Stimulated activated CD4-positive, alpha-beta T cell treated with anti-CD3 and anti-CD28 coated beads, Interleukin-15, amount 100 ng/mL, for 48 hours (primary cell): ENCODE data around the gene PRSS12.
"Not testable (repeated sequence)": the region's sequence is repeated elsewhere in the genome, so short reads cannot be mapped to it uniquely, and the experiment has no call there.

ENCODE experiments used
- DNase-seq, 2 donors: peaks; one replicate each; pipeline ENCODE4 v3.0.0-alpha.2; 2020; ENCODE audit warnings: low read depth in 2 of 2

Gene PRSS12

DNA sequence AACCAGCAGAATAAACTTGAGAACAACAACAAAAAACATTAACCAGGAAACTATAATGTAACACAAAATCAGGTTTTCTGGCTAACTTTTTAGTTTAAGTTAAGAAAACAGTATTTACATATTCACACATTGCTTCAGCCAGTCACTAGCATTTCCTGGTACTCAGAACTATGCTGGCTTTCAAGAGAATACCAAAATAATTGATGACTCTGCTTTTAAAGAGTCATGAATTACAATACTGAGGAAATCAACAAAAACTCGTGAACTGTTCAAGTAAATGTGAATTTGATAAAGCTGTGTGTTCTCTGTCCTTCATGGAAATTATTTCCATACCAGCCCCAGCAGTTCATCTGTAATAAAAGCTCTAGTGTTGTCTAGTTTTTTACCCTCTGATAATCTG, 27.4 kb downstream of the PRSS12 start:
- DNase-seq = no peak

DNA sequence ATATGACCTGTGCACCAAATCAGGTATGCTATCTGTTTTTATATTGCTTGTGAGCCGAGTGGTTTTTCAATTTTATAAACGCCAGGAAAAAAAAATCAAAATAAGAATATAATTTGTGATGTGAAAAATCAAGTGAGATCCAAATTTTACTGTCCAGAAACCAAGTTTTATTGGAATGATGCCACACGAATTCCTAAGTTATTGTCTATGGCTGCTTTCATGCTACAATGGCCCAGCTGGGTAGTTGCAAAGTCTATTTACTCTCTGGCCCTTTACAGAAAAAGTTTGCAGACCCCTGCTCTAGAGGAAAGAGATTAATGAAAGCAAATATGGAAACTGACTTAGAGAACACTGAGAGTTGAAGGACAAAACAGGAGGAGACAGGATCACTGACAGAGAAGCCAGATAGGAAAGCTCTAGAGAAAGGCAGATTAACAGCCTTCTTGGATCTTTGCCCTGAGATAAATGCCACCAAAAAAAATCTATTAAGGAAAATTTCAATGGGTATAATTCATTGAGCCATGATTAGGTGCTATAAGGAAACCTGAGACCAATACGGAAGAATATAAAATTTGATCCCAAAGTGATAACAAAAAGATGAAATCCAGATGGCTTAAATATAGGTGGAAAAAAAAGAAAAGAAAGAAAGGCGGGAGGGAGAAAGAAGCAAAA, 29.8 kb downstream of the PRSS12 start:
- no peak for DNase-seq

DNA sequence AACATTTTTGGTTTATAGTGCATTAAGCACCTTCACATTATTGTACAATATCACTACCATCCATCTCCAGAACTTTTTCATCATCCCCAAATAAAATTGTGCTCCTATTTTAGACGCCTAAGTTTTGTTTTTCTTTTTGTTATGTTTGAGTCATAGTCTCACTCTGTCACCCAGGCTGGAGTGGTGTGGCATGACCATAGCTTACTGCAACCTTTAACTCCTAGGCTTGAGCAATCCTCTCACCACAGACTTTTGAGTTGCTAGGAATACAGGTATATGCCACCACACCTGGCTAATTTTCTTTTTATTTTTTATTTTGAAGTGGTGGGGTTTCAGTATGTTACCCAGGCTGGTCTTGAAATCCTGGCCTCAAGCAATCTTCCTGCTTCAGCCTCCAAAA, 33.9 kb downstream of the PRSS12 start:
- DNase-seq = no peak

DNA sequence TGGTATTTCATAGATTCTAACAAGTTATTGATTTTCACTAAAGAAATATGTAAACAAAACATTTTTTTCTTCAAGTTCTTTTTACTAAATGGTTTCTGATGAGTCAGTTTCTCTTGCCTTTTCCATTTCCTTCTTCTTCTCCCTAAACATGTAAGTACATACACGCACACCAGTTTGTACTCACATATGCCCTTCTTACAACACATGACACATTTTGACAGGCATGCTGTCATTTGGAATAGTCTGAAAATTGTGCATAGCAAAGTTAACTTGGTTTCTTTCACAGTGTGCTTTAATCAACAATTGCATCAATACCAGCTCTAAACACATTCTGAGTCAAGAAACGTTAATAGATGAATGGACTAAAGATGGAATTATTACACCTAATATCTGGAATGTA, 35.1 kb downstream of the PRSS12 start:
- DNase-seq = no peak

DNA sequence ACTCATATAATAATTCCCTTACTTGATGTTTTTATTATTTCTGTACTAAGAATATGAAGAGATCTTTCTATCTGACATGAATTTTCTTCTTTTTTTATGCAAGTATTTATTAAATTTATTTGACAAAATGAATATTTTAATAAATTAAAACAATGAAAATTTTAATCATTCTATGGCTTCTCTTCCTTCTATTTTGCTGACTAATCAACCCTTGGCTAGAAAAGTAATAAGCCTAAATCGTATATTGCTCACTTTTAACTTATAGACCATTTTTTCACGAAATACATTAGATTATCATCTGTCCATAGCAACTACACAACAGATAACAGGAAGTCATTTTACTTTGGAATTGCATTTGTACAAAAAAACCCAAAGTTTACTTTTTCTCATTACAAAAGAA, 38.6 kb downstream of the PRSS12 start:
- DNase-seq = no peak

DNA sequence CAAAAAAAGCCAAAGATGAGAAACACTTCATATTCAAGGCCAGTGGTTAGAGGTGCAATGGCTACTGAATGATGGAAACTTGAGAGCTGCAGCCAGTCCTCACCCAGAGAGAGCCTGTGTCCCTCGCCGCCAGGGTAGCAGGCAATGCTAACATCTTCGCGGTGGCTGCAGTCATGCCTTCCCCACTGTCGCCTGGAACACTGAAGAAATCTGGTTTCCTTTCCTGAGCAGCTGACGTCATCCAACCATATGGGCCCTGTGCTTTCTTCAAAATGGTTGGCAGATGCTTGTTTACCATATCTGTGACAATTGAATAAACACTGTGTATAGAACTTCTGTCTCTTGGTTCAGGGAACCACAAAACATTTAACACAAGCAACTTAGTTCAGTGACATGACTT, 39.7 kb downstream of the PRSS12 start:
- DNase-seq = no peak

DNA sequence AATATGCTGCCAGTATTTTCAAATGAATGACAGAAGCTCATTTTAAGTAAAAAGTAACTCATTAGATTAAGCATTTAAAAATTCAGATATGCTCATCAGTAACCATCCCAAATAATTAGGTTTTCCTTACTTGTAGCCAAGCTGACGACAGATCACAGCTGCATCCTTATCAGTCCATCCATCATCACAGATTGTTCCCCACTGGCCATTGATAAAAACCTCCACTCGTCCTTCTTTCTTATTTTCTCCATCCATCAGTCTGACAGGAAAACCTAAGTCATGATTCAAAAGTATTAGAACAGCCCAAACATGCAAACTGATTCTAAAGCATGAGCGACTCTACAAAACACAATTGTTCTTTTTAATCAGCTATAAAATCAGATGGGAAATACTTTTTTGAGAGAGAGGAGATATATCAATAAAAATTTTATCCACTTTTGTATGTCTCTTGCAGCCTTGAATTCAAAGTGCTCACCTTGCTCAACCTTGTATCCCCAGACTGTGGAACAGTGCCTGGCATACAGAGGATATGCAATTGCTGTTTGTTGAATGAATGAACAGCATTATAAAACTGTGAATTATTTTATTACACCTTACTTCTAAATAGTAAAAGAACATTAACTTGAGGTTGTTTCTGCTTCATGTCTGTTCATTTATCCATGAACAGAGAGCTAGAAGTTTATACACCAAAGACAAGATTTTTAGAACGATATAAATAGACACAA, 44.3 kb downstream of the PRSS12 start:
- DNase-seq = no peak

DNA sequence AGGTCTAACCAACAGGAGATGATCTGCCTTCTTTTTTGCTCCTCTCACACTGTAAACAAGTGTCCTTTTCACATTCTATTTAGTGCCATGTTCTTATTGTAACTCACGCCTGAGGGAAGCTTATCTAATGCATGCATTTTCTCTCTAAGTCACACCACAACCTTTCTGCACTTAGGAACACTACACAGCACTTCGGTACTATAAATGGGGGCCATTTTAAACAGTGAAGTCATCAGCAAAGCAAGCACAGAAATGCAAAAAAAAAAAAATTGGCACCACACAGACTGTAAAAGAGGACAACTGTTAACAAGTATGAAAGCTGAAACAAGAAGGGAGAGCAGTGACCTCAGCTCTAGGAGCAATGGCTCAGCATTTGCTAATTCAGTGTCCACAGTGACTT, 45.2 kb downstream of the PRSS12 start:
- DNase-seq = no peak

DNA sequence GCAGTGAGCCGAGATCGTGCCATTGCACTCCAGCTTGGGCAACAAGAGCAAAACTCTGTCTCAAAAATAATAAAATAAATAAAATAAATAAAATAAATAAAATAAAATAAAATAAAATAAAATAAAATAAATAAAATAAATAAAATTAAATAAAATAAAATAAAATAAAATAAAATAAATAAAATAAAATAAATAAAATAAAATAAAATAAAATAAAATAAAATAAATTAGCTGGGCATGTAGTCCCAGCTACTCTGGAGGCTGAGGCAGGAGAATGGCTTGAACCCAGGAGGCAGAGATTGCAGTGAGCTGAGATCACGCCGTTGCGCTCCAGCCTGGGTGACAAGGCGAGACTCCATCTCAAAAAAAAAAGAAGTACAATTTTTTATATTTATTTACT, 53.2 kb downstream of the PRSS12 start:
- DNase-seq = not testable (repeated sequence)

DNA sequence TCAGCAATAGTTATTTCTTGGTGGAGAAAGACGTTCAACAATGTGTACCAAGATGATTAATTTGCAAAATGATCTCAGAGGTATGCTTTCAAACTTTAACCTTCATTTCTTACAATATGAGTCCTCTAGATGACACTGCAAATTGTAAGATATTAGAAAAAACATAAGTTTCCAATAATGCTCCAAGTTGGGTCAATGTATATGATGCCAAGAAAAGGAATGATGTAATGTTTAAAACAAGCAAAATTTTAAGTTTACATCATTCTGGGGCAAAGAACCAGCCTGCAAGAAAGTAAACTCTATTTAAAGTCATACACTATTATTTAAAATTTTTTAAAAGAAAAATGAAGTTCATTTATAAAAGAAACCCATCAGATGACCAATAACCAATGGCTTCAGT, 56.1 kb downstream of the PRSS12 start:
- DNase-seq = no peak

DNA sequence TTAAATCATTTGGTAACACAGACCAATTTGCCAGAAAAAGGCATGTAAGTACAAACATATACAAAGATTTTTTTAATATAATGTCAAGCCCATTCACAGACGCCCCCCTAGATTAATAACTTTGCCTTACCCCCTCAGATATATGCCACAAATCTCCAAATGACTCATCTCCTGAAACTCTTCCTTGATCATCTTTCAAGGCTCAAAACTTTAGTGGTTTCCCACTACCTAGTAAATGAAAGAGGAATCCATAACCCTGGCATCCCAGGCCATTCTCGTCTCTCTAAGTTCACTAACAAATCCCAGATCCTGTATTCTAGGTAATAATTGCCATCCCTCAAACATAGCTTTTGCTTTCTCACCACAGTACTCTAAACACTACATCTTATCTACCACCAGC, 61.9 kb downstream of the PRSS12 start:
- DNase-seq = no peak

DNA sequence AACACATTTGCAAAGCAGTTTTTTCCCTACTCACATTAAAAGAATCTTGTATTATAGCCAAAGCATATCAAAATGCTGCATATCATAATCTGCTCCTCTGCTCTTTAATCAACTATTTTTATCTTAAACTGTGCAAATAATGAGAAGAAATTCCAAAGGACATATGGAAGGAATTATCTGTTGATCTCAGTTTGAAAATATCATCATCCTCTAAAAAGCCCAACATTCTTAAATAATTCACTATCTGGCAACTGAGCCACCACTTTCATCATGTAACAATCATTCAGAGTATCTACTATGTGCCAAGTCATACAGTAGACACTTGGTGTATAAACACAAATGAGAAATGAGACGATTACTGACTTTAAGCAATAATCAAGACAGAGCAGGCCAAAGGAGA, 63.0 kb downstream of the PRSS12 start:
- DNase-seq = no peak

DNA sequence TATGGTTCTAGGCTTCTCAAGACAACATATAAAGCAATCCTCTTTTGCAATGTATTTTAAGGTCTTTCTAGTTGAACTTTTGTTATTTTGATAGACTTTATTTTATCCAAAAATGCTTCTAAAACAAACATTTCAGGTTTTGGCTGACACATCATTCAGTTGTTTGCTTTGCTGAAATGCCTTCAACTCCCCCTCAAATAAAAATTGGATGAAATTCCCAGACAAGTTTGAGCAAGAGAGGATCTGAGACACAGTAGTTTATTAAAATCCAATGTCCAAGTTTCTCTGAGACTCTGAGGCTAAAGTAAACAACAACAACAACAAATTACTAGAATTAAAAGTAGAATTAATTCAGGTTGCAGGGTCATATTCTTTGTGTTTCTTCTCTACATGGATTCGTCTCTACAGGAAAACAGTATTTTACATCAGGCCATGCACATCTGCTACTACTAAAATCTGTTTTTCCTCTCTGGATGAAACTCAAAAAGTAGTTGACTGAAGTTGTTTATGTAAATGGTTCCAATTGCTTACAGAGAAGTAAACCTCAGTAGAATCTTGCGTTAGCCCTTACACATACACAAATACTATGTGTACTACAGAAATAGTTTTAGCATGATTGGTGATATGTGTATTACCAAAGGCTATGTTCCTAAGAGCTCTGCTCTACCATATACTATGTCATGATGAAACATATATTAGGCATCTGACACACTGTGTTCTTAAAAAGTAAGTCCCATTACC, 64.9 kb downstream of the PRSS12 start:
- DNase-seq = no peak

DNA sequence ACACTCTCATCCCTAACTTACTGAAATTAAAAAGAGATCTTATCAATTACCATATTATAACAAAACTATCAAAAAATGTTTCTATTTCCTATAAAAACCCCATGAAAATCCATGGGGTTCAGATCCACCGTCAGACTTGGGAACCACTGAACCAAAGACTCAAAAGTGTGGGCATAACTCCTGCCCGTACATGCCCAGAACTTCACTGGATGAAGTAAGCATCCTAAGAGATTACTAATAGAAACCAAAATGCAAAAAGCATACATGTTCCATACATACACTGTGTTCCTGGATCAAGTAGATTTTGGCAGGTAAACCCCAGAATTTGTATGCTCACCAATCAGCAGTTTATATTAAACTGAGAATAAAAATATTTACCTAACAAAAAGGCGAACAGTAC, 66.1 kb downstream of the PRSS12 start:
- no peak for DNase-seq

DNA sequence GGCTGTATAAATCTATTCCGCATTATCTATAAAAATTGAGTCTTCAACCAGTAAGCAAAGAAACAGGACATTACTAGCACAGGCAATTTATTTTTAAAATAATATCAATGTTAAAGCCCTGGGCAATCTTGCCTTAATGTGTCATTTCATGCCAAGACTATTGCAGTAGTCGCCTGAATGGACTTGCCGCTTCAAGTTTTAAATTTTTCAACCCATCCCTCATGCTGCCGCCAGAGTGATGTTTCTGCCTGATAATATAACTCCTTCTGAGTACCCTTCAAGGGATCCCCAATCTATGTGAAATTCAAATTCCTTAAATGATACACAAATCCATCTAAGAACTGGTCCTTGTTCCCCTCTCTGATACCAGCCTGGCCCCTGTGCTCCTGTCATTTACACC, 66.9 kb downstream of the PRSS12 start:
- no peak for DNase-seq

DNA sequence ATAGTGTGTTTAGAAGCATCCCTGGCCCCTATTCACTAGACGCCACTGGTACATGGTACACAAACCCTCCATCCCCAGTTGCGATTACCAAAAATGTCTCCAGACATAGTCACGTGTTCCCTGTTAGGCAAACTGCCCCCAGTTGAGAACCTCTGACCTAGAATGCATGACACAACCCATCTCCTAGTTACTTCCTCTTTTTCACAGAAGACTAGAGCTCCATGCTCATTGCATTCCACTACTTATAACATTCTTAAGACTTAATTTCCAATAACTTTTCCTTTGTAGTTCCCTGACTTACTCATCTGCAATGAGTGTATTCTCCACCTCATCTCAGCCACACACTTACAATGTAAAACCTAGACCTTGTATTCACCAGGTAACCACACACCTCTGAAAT, 68.6 kb downstream of the PRSS12 start:
- no peak for DNase-seq

DNA sequence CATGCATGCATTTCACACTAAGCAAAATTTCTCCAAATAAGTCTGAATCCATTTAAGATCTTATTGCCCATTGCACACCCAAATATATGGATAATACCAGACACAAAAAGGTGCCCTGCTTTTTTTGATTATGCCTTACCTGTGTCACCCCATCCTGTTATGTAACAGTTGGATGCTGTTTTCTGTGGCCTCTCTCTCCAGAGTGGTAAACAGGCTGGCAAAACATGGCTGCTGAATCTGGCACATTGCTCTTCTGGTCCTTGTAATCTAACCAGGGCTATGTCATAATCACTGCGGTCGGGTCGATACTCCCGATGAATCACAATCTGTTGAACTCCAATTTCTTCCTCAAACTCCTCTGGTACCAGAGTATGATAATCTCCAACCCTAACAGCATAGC, 70.1 kb downstream of the PRSS12 start:
- no peak for DNase-seq

DNA sequence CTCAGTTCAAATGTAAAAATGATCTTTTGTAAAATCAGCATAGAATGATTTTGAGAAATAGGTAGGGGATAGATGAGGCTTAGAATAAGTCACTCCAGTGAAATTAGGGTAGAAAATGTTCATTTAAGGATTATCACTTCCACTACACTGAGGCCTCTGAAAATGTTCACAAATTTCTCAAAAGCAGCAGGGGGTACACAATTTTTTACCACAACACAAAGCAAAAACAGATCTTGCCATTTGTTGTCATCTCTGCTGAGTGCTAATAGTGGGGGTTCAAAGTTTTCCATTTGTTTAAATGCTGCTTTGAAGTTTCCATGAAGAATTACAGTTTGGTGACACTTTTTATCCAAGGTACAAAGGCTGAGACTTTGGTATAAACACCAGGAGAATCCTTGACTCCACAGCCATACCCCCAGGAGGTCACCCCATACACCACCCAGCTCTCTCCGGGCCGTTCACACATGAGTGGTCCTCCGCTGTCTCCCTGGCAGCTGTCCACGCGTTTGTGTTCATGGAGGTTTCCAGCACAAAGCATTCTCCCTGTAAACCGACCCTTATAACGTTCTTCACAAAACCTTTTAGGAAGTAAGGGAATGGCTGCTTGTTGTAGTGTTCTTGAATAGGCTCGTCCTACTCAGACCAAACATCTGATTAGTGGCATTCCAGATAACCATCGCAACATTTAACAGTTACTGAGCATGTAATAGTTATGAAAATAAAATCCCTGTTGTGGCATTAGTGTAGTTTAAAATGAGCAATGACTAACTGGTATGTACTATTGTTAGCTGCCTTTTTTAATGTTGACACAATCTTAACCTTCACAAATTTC, 71.0 kb downstream of the PRSS12 start:
- no peak for DNase-seq

DNA sequence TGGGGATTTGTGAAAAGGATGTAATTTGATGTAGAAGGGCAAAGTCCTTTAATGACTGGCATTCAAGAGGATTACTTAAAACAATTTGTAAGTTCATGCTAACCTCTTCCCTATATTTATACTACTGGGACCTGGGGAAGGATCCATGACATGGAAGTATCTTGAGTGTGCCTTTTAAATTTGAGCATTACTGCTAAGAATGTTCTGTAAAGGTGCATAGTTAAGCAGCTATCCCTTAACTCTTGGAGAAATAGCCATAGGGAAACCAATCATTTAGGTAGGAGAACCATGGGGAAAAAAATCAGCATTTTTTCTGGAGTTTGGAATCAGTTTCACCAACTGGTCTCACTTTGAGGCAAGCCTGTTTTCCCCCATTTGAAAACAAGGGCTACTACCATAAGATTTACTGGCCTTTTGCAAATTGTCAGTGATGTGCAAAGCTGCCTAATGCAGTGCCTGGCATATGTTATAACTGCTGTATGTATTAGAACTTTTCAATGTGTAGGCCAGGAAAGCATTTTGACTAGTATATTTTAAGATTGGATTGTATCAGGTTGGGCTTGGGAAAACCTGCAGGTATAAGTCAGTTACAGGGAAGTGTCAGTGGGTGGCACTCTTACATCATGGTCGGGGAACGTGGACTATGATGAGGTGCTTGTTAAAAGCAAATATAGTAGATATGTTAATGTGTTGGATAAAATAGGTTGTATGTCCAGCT, 72.1 kb downstream of the PRSS12 start:
- no peak for DNase-seq

DNA sequence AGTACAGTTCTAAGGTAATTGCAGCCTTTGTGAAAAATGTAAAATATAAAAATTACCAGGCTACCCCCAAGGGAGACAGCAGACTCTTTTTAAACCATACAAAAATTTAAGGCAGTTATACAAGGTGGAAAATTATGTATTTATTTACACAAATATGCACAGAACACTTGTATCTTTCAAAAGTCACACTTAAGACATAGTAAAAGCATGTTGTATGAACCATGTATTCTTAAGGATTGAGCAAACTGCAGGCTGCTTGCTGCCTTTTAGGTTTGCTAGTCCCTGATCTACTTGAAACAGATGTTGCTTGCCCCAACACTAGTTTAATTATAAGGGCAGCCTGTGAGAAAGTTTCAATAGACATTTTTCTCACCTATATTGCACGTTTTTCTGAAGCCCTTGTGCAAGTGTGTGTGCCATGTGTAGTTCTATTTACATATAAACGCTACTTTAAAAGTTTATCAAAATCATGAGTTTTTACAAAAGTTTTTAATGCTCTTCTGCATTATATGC, 72.8 kb downstream of the PRSS12 start:
- no peak for DNase-seq

DNA sequence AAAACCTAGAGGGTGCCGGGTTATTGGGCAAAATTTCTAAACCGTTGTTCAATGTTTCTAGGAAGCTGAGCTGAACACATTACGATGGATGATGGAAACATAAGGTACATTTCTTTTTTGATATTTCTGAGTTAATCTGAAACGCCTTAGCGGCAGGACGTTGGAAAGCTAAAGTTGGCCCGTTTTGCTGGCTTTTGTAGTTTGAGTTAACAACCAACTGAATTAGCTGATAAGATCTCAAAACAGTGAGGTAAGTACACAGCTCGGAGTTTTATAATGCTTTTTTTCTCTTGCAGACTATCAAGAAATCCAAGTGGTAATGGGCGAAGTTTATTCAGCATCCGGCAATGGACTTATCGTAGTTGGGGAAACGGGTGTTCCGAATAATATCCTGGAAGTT, 73.5 kb downstream of the PRSS12 start:
- no peak for DNase-seq
